Esophagus muscularis mucosa (tissue), 4 donors: Measurements from ENCODE around the gene MTRF1. TPM values are rescaled to one million over a fixed set of nuclear protein-coding genes. Genes with fewer than 3 reads are reported as not detected.

Source experiments
- DNase-seq: peaks from one replicate; pipeline ENCODE4 v3.0.0-alpha.2; 2017; ENCODE audit errors: extremely low spot score
- H3K27ac ChIP-seq, 4 donors: fragments of 200-600 bp; sonication (generic); replicated peaks in 1 of 4; 1 replicate in 3 of 4; 2 replicates in 1 of 4; pipeline ENCODE4 v1.5.1; 2016 to 2019; ENCODE audit warnings: mild to moderate bottlenecking in 1 of 4
- H3K27me3 ChIP-seq, 4 donors: fragments of 200-600 bp; sonication (generic); one replicate each; pipeline versions ENCODE4 v1.5.1 to v1.6.0; 2016 to 2019
- H3K36me3 ChIP-seq, 4 donors: fragments of 200-600 bp; sonication (generic); one replicate each; pipeline ENCODE4 v1.5.1; 2016 to 2019
- H3K4me1 ChIP-seq, 4 donors: fragments of 200-600 bp; sonication (generic); one replicate each; pipeline ENCODE4 v1.5.1; 2016 to 2019
- H3K4me3 ChIP-seq, 4 donors: fragments of 200-600 bp; sonication (generic); 1 replicate in 2 of 4; 2 replicates in 2 of 4; pipeline ENCODE4 v1.5.1; 2016 to 2019; ENCODE audit warnings: mild to moderate bottlenecking in 4 of 4, moderate library complexity in 1 of 4
- H3K9me3 ChIP-seq, 4 donors: fragments of 200-600 bp; sonication (generic); 1 replicate in 3 of 4; 2 replicates in 1 of 4; pipeline ENCODE4 v1.5.1; 2016 to 2019
- CTCF ChIP-seq, 3 experiments: fragments of 200-600 bp in 2 of 3; fragments of 450-650 bp in 1 of 3; sonication (generic) in 2 of 3; IDR thresholded peaks; one replicate each; pipeline ENCODE4 v1.5.1; 2017 to 2019; ENCODE audit warnings: antibody characterized with exemption in 3 of 3, mild to moderate bottlenecking in 2 of 3, moderate library complexity in 1 of 3
- EP300 ChIP-seq: sonication (generic); formaldehyde crosslinking; IDR thresholded peaks from one replicate; pipeline ENCODE4 v1.6.1; 2017; ENCODE audit warnings: antibody characterized with exemption
- POLR2A ChIP-seq: fragments of 450-650 bp; IDR thresholded peaks from one replicate; pipeline ENCODE4 v1.6.1; 2017; ENCODE audit warnings: antibody characterized with exemption, moderate library complexity, mild to moderate bottlenecking, low read depth
- POLR2AphosphoS5 ChIP-seq, 2 donors: sonication (generic); formaldehyde crosslinking; IDR thresholded peaks; one replicate each; pipeline ENCODE4 v1.6.1; 2017; ENCODE audit warnings: antibody characterized with exemption in 2 of 2
- WGBS: methylation state at CpG from one replicate; pipeline ENCODE4 v1.1.5; 2018; 5-methylcytosine and 5-hydroxymethylcytosine counted together
- intact Hi-C: fragments of 100-400 bp; cut with DNase I; formaldehyde crosslinking; loops from one replicate; pipeline ENCODE4 v1.15.1; 2023
- total RNA-seq, 4 donors: library from RNA; depleted of rRNA; stranded (reverse); fragments of >200 nt; gene quantifications; one replicate each; pipeline versions ENCODE4 v1.1.0 to v1.2.1, GENCODE V29; 2016

Gene MTRF1
- total RNA-seq, 4 donors from 2014 or later: 6.4 to 18.7 (median 8.9) TPM

DNA sequence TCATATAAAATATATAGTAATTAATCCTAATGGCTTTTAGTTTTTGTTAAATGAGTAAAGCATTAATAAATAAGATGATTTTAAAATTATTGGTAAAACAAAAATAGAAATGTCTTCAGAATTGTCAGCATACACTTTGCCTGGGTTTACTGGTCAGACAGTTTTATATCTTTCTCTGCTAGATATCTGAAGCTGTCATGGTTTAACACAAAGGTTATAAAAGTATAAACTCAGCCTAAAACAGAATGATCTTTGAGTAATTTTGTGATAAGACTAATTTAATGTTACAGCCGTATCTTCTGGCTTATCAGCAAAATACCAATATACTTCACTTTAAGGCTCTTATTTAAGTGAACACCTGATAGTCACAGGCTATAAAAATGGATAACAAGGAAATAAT, 29.9 kb upstream of the MTRF1 start:
- Histone ChIP-seq H3K36me3 (no peaks in the 10 kb centered on the region), H3K4me3 (no peak overlapping the region), H3K9me3 (no peaks in the 10 kb centered on the region), H3K27ac (no peak overlapping the region), H3K4me1 (no peaks in the 10 kb centered on the region), H3K27me3 (no peaks in the 10 kb centered on the region)
- 85% methylated on average over 1 of the region's 1 CpG for WGBS
- DNase-seq: no peak
- intact Hi-C loops: no loop called here
- TF ChIP-seq CTCF (IDR thresholded peaks at IDR 0.05) (no peak), POLR2A (no peak), EP300 (no peak), POLR2AphosphoS5 (IDR thresholded peaks at IDR 0.05) (no peak)

DNA sequence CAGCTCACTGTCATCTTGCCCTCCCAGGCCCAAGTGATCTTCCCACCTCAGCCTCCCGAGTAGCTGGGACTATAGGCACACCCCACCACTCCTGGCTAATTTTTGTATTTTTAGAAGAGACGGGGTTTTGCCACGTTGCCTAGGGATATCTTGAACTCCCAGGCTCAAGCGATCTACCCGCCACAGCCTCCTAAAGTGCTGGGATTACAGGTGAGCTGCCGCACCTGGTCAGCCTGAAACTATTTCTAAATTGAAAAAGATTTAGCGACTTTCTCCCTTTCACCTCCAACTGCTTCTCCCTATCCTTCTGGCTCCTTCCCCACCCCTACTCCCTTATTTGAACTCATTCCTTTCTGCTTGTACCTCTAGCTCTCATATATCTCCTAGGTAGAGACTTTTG, 27.9 kb upstream of the MTRF1 start:
- H3K27me3 ChIP-seq: no peaks in the 10 kb centered on the region
- TF ChIP-seq CTCF (IDR thresholded peaks at IDR 0.05): no peak
- no peak for TF ChIP-seq POLR2A
- TF ChIP-seq POLR2AphosphoS5 (IDR thresholded peaks at IDR 0.05): no peak
- TF ChIP-seq EP300: no peak
- 96% methylated on average over 7 of the region's 7 CpGs for WGBS

GRCh38 chr13:41289463-41289881, 26.1 kb upstream of the MTRF1 start:
- H3K27me3 ChIP-seq: no peaks in the 10 kb centered on the region
- no peaks in the 10 kb centered on the region for H3K36me3 ChIP-seq
- no peaks in the 10 kb centered on the region for H3K9me3 ChIP-seq
- no peak overlapping the region for H3K4me3 ChIP-seq
- no peaks in the 10 kb centered on the region for H3K4me1 ChIP-seq
- TF ChIP-seq CTCF (IDR thresholded peaks at IDR 0.05): no peak
- no peak for TF ChIP-seq POLR2A
- no peak for TF ChIP-seq POLR2AphosphoS5 (IDR thresholded peaks at IDR 0.05)
- no peak for TF ChIP-seq EP300
- DNase-seq: no peak
- intact Hi-C loops: no loop called here
- 89% methylated on average over 10 of the region's 10 CpGs for WGBS
- H3K27ac ChIP-seq: no peak overlapping the region

More for the DNA sequence above, 27.9 kb upstream of the MTRF1 start:
- Histone ChIP-seq H3K4me1 (no peaks in the 10 kb centered on the region), H3K4me3 (no peak overlapping the region), H3K9me3 (no peaks in the 10 kb centered on the region), H3K27ac (no peak overlapping the region), H3K36me3 (no peaks in the 10 kb centered on the region)
- intact Hi-C loops: no loop called here
- DNase-seq: no peak

- DNase-seq: no peak
- no peaks in the 10 kb centered on the region for H3K9me3 ChIP-seq
- no peaks in the 10 kb centered on the region for H3K27me3 ChIP-seq
- no peaks in the 10 kb centered on the region for H3K36me3 ChIP-seq
- TF ChIP-seq POLR2AphosphoS5 (IDR thresholded peaks at IDR 0.05): no peak
- no peak for TF ChIP-seq EP300
- TF ChIP-seq CTCF (IDR thresholded peaks at IDR 0.05): no peak
- no peak for TF ChIP-seq POLR2A
- intact Hi-C loops: no loop called here
- H3K27ac ChIP-seq: no peak overlapping the region
- 90% methylated on average over 5 of the region's 5 CpGs for WGBS
- H3K4me3 ChIP-seq: no peak overlapping the region
- no peaks in the 10 kb centered on the region for H3K4me1 ChIP-seq
Observed at GRCh38 chr13:41286370-41286769, 23.0 kb upstream of the MTRF1 start.
